H1 (cell line): ENCODE data around the gene IL1RAPL1. TPM values are rescaled to one million over a fixed set of nuclear protein-coding genes. Genes with fewer than 3 reads are reported as not detected.

Experiments used
- ATF2 ChIP-seq: IDR thresholded peaks from 2 replicates; pipeline ENCODE4 v1.6.1; 2012; ENCODE audit warnings: low read length, inconsistent platforms
- NANOG ChIP-seq: IDR thresholded peaks from 2 replicates; pipeline ENCODE4 v1.6.1; 2011; ENCODE audit warnings: low read length, low read depth, mild to moderate bottlenecking, inconsistent platforms; ENCODE audit not compliant: insufficient read depth, poor library complexity, severe bottlenecking
- PHF8 ChIP-seq: fragments of 200-600 bp; sonication (generic); conservative IDR thresholded peaks from 2 replicates; pipeline ENCODE4 v1.7.1; 2012; ENCODE audit warnings: low read depth, mild to moderate bottlenecking, inconsistent platforms, low read length, moderate library complexity
- RFX5 ChIP-seq: IDR thresholded peaks from 2 replicates; pipeline ENCODE4 v1.6.1; 2011; ENCODE audit warnings: low read depth, low read length, improper control_type of control experiment, borderline replicate concordance
- SP1 ChIP-seq: IDR thresholded peaks from 2 replicates; pipeline ENCODE4 v1.6.1; 2011; ENCODE audit warnings: low read depth, low read length
- SRF ChIP-seq: IDR thresholded peaks from 2 replicates; pipeline ENCODE4 v1.6.1; 2011; ENCODE audit warnings: mild to moderate bottlenecking, low read depth, low read length, moderate library complexity
- SUZ12 ChIP-seq: fragments of 200-600 bp; sonication (generic); IDR thresholded peaks from 2 replicates; pipeline ENCODE4 v1.6.1; 2012; ENCODE audit warnings: mild to moderate bottlenecking, inconsistent platforms, low read length, moderate library complexity, mixed read lengths
- polyA plus RNA-seq, 7 experiments: library from polyadenylated mRNA; depleted of rRNA in 3 of 7; stranded (reverse) in 5 of 7; unstranded in 2 of 7; fragments of >200 nt in 5 of 7; fragments of 200-250 nt in 2 of 7; gene quantifications; 1 replicate in 5 of 7; 2 replicates in 1 of 7; 4 replicates in 1 of 7; pipeline versions ENCODE4 v1.2.1 to v1.2.3, GENCODE V29; 2011 to 2013; ENCODE audit warnings: missing spikeins in 2 of 7, mixed read lengths in 2 of 7
- total RNA-seq: library from RNA; stranded (reverse); fragmentation: NEBNext Ultra II Directional; extraction: Animal tissue kit (Norgen Biotek cat#: 25700); gene quantifications from 2 replicates; pipeline ENCODE4 v1.2.1, GENCODE V29; 2021
- TF ChIP-seq, protein P1 (sequence below): fragments of 300-600 bp; sonication (generic); IDR thresholded peaks from 2 replicates; pipeline ENCODE4 v1.7.1; 2012; ENCODE audit warnings: low read length, moderate library complexity, mild to moderate bottlenecking, inconsistent platforms; ENCODE audit not compliant: insufficient replicate concordance
- TF ChIP-seq, protein P2 (sequence below): IDR thresholded peaks from 2 replicates; pipeline ENCODE4 v1.6.1; 2011; ENCODE audit warnings: low read length, improper control_type of control experiment

IL1RAPL1 gene
- total and polyA plus RNA-seq, 2 of the 8 experiments (the other 6 are each of a cell fraction or from before 2014, with no cell fraction given): 0.11 to 0.35 TPM

GRCh38 chrX:28639451-28639850, 52.2 kb downstream of the IL1RAPL1 start (continued):
- TF ChIP-seq, protein P1, sequence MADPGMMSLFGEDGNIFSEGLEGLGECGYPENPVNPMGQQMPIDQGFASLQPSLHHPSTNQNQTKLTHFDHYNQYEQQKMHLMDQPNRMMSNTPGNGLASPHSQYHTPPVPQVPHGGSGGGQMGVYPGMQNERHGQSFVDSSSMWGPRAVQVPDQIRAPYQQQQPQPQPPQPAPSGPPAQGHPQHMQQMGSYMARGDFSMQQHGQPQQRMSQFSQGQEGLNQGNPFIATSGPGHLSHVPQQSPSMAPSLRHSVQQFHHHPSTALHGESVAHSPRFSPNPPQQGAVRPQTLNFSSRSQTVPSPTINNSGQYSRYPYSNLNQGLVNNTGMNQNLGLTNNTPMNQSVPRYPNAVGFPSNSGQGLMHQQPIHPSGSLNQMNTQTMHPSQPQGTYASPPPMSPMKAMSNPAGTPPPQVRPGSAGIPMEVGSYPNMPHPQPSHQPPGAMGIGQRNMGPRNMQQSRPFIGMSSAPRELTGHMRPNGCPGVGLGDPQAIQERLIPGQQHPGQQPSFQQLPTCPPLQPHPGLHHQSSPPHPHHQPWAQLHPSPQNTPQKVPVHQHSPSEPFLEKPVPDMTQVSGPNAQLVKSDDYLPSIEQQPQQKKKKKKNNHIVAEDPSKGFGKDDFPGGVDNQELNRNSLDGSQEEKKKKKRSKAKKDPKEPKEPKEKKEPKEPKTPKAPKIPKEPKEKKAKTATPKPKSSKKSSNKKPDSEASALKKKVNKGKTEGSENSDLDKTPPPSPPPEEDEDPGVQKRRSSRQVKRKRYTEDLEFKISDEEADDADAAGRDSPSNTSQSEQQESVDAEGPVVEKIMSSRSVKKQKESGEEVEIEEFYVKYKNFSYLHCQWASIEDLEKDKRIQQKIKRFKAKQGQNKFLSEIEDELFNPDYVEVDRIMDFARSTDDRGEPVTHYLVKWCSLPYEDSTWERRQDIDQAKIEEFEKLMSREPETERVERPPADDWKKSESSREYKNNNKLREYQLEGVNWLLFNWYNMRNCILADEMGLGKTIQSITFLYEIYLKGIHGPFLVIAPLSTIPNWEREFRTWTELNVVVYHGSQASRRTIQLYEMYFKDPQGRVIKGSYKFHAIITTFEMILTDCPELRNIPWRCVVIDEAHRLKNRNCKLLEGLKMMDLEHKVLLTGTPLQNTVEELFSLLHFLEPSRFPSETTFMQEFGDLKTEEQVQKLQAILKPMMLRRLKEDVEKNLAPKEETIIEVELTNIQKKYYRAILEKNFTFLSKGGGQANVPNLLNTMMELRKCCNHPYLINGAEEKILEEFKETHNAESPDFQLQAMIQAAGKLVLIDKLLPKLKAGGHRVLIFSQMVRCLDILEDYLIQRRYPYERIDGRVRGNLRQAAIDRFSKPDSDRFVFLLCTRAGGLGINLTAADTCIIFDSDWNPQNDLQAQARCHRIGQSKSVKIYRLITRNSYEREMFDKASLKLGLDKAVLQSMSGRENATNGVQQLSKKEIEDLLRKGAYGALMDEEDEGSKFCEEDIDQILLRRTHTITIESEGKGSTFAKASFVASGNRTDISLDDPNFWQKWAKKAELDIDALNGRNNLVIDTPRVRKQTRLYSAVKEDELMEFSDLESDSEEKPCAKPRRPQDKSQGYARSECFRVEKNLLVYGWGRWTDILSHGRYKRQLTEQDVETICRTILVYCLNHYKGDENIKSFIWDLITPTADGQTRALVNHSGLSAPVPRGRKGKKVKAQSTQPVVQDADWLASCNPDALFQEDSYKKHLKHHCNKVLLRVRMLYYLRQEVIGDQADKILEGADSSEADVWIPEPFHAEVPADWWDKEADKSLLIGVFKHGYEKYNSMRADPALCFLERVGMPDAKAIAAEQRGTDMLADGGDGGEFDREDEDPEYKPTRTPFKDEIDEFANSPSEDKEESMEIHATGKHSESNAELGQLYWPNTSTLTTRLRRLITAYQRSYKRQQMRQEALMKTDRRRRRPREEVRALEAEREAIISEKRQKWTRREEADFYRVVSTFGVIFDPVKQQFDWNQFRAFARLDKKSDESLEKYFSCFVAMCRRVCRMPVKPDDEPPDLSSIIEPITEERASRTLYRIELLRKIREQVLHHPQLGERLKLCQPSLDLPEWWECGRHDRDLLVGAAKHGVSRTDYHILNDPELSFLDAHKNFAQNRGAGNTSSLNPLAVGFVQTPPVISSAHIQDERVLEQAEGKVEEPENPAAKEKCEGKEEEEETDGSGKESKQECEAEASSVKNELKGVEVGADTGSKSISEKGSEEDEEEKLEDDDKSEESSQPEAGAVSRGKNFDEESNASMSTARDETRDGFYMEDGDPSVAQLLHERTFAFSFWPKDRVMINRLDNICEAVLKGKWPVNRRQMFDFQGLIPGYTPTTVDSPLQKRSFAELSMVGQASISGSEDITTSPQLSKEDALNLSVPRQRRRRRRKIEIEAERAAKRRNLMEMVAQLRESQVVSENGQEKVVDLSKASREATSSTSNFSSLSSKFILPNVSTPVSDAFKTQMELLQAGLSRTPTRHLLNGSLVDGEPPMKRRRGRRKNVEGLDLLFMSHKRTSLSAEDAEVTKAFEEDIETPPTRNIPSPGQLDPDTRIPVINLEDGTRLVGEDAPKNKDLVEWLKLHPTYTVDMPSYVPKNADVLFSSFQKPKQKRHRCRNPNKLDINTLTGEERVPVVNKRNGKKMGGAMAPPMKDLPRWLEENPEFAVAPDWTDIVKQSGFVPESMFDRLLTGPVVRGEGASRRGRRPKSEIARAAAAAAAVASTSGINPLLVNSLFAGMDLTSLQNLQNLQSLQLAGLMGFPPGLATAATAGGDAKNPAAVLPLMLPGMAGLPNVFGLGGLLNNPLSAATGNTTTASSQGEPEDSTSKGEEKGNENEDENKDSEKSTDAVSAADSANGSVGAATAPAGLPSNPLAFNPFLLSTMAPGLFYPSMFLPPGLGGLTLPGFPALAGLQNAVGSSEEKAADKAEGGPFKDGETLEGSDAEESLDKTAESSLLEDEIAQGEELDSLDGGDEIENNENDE: no peak
- no peak for TF ChIP-seq RFX5
- TF ChIP-seq, protein P2, sequence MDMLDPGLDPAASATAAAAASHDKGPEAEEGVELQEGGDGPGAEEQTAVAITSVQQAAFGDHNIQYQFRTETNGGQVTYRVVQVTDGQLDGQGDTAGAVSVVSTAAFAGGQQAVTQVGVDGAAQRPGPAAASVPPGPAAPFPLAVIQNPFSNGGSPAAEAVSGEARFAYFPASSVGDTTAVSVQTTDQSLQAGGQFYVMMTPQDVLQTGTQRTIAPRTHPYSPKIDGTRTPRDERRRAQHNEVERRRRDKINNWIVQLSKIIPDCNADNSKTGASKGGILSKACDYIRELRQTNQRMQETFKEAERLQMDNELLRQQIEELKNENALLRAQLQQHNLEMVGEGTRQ: no peak
- TF ChIP-seq SUZ12: no peak
- TF ChIP-seq SP1: no peak
- no peak for TF ChIP-seq PHF8
- TF ChIP-seq ATF2: no peak
- TF ChIP-seq NANOG: no peak
- TF ChIP-seq SRF: no peak
